Astrocyte of the cerebellum (primary cell): Measurements from ENCODE around the gene PCNX3.
"Not testable (repeated sequence)": the region's sequence is repeated elsewhere in the genome, so short reads cannot be mapped to it uniquely, and the experiment has no call there.

Experiments used
- DNase-seq: peaks from one replicate; pipeline ENCODE4 v3.0.0-alpha.2; 2011; ENCODE audit warnings: low read depth
- H3K4me3 ChIP-seq: 2 replicates; pipeline ENCODE4 v1.5.1; 2011; ENCODE audit warnings: mild to moderate bottlenecking, low read depth, low read length, moderate library complexity
- CTCF ChIP-seq: IDR thresholded peaks from 2 replicates; pipeline ENCODE4 v1.5.1; 2012; ENCODE audit warnings: low read length, low read depth, moderate library complexity, mild to moderate bottlenecking; ENCODE audit errors: missing control alignments
- in situ Hi-C: cut with HindIII; loops from 2 replicates; pipeline ENCODE4 v1.10.0; 2017; ENCODE audit warnings: low sequenced_read_pairs

The PCNX3 gene

GRCh38 chr11:65634109-65634436 lies 18.5 kb downstream of the PCNX3 start:
- TF ChIP-seq CTCF: no peak
- H3K4me3 ChIP-seq: no peak overlapping the region
- DNase-seq: no peak
- in situ Hi-C loops: no loop called here

GRCh38 chr11:65634440-65634839 lies 18.9 kb downstream of the PCNX3 start:
- H3K4me3 ChIP-seq: no peak overlapping the region
- in situ Hi-C loops: no loop called here
- TF ChIP-seq CTCF: no peak
- DNase-seq: no peak

- TF ChIP-seq CTCF: no peak
- no peak overlapping the region for H3K4me3 ChIP-seq
- in situ Hi-C loops: no loop called here
Measured at GRCh38 chr11:65634905-65635731, 19.5 kb downstream of the PCNX3 start.

DNA sequence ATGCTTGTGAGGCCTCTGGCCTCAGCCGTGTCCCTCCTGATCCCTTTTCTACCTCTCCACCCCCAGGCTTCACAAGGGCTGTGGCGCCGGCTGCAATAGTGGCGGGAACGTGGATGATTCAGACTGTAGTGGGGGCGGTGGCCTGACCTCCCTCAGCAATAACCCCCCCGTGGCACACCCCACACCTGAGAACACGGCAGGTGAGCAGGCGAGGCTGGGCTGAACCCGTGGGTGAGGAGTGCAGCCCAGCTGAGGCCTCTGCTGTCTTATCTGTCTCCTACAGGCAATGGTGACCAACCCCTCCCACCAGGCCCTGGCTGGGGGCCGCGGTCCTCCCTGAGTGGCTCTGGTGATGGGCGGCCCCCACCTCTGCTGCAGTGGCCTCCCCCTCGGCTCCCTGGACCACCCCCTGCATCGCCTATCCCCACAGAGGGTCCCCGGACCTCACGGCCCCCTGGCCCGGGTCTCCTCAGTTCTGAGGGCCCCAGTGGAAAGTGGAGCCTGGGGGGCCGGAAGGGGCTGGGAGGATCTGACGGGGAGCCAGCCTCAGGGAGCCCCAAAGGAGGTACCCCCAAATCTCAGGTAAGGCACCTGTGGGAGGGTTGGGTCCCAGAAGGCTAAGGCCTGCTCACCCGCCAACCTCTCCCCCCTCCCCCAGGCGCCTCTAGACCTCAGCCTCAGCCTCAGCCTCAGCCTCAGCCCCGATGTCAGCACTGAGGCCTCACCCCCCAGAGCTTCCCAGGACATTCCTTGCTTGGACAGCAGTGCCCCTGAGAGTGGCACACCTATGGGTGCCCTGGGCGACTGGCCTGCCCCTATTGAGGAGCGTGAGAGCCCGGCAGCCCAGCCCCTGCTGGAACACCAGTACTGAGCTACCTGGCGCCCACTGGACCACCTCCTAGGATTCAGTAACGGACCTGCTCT lies 20.8 kb downstream of the PCNX3 start:
- TF ChIP-seq CTCF: no peak
- no peak for DNase-seq
- in situ Hi-C loops: no loop called here
- no peak overlapping the region for H3K4me3 ChIP-seq

More at GRCh38 chr11:65634905-65635731, 19.5 kb downstream of the PCNX3 start:
- no peak for DNase-seq

DNA sequence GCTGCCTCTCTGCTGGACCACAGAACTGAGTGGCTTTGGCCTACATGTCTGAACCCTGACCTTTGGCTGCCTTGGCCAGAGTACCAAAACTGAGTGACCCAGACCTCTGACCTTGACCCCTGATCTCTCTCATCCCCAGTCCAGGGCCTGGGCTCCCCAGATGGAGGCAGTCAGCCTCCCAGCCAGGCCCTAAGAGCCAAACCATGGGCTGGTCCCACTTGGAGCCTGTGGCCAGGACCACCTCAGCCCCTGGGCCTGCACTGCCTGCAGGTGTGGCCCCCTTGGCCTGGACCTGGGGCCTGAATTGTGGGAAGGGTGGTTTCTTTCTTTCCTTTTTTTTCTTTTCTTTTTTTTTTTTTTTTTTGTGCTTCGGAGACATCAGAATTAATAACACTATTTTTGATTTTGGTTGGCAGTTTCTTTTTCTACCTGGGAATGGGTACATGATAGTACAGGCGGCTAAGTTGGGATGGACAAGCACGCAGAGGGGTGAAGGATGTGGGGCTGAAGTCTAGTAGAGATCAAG lies 21.5 kb downstream of the PCNX3 start:
- no peak for TF ChIP-seq CTCF
- no peak overlapping the region for H3K4me3 ChIP-seq
- in situ Hi-C loops: no loop called here

DNA sequence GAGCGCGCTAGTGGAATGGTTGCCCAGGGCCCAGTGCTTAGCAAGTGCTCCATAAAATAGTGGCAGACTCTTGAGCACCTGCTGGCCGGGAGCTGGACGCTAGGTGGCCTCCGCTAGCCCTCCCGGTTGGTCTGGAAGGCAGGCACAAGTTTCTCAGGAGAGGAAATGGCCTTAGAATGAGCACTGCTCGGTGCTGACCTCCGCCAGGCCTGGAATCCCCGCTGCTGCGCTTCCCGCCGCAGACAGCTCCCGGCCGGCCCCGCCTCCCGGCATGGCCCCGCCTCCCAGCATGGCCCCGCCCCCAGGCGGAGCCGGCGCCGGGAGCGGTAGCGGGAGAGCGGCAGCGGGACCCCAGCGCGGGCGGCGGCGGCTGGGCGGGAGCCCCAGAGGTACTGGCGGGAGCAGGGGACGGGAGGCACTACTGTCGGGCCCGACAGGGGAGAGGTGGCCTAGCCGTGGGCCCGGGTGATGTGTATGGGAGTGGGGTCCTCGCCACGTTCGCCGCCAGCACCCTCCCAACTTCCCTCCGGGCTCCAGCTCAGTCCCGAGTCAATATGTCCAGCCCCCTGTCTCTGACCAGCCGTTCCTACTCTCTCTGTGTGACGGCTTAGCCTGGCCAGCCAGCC lies 22.3 kb downstream of the PCNX3 start, which contains the start of gene SIPA1:
SIPA1 (plus strand) TSS at position 308 of the 626 bp plus-strand sequence. CDS start 2,821 bp downstream, outside the sequence.
- in situ Hi-C loops: no loop called here
- peak; percentile 89 for DNase-seq
- peak; percentile 73 for TF ChIP-seq CTCF
- H3K4me3 ChIP-seq: peak within 1 kb of the TSS; percentile 74

More for the DNA sequence above, 21.5 kb downstream of the PCNX3 start:
- DNase-seq: no peak

- in situ Hi-C loops, DNase-seq: not testable (repeated sequence)
- peak overlapping the region; percentile 74 for H3K4me3 ChIP-seq
Measured at GRCh38 chr11:65639228-65639597, 23.6 kb downstream of the PCNX3 start.
